Measurements from ENCODE around the gene RUVBL1. TPM values are rescaled to one million over a fixed set of nuclear protein-coding genes. Genes with fewer than 3 reads are reported as not detected.

The RUVBL1 gene
- total RNA-seq, 6 donors from 2014 or later = 16.0 to 26.9 (median 21.8) TPM

DNA sequence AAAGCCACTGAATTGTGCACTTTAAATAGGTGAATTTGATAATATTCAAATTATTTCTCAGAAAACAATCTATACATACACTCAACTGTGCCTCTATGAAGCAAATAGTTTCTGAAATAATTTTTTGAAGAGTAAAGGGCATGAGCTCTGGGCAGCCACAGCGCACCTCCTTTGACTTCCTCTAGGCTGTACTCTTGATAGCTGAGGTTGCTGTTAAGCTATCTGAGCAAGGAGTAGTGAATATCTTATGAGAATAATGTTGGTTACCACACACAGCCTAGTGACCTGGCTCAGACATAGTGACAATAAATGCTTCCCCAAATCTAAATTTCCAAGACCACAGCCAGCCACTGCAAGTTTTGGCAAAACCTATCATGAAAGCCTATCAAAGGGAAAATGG is 83.0 kb downstream of the RUVBL1 start:
- H3K4me1 ChIP-seq = no peaks in the 10 kb centered on the region
- H3K4me3 ChIP-seq = no peak overlapping the region
- no peaks in the 10 kb centered on the region for H3K27me3 ChIP-seq
- TF ChIP-seq, protein P1, sequence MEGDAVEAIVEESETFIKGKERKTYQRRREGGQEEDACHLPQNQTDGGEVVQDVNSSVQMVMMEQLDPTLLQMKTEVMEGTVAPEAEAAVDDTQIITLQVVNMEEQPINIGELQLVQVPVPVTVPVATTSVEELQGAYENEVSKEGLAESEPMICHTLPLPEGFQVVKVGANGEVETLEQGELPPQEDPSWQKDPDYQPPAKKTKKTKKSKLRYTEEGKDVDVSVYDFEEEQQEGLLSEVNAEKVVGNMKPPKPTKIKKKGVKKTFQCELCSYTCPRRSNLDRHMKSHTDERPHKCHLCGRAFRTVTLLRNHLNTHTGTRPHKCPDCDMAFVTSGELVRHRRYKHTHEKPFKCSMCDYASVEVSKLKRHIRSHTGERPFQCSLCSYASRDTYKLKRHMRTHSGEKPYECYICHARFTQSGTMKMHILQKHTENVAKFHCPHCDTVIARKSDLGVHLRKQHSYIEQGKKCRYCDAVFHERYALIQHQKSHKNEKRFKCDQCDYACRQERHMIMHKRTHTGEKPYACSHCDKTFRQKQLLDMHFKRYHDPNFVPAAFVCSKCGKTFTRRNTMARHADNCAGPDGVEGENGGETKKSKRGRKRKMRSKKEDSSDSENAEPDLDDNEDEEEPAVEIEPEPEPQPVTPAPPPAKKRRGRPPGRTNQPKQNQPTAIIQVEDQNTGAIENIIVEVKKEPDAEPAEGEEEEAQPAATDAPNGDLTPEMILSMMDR (IDR thresholded peaks at IDR 0.05) = no peak
- TF ChIP-seq EP300 (IDR thresholded peaks at IDR 0.05) = no peak
- TF ChIP-seq POLR2AphosphoS5 (IDR thresholded peaks at IDR 0.05) = no peak
- TF ChIP-seq POLR2A (IDR thresholded peaks at IDR 0.05) = no peak
- H3K27ac ChIP-seq = no peak overlapping the region
- DNase-seq = no peak
- ATAC-seq (ENCODE audit: low FRiP score in 2 of 2) = no peak
- 82 to 88% methylated on average over 1 of the region's 1 CpG for WGBS, 2 donors
- H3K36me3 ChIP-seq = no peaks in the 10 kb centered on the region
- no peaks in the 10 kb centered on the region for H3K9me3 ChIP-seq

DNA sequence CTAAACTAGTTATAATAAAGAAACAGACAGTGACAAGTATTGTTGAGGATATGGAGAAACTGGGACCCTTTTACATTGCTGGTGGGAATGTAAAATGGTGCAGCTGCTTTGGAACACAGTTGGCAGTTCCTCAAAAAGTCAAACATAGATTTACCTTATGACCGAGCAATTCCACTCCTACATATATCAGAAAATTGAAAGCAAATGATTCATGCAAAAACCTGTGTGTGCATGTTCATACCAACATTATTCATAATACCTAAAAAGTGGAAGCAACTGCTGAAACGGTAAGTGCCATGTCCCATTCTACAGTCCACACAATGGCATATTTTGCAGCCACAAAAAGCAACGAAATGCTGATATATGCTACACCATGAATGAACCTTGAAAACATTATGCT is 83.6 kb downstream of the RUVBL1 start:
- Histone ChIP-seq H3K36me3 (no peaks in the 10 kb centered on the region), H3K27ac (no peak overlapping the region), H3K9me3 (no peaks in the 10 kb centered on the region), H3K4me3 (no peak overlapping the region), H3K4me1 (no peaks in the 10 kb centered on the region), H3K27me3 (no peaks in the 10 kb centered on the region)
- DNase-seq (no peak), ATAC-seq (ENCODE audit: low FRiP score in 2 of 2) (no peak)
- TF ChIP-seq POLR2A (IDR thresholded peaks at IDR 0.05) (no peak), EP300 (IDR thresholded peaks at IDR 0.05) (no peak), POLR2AphosphoS5 (IDR thresholded peaks at IDR 0.05) (no peak)
- TF ChIP-seq, protein P1 (IDR thresholded peaks at IDR 0.05) = no peak
- 88% methylated on average over 3 of the region's 3 CpGs for WGBS, 2 donors

DNA sequence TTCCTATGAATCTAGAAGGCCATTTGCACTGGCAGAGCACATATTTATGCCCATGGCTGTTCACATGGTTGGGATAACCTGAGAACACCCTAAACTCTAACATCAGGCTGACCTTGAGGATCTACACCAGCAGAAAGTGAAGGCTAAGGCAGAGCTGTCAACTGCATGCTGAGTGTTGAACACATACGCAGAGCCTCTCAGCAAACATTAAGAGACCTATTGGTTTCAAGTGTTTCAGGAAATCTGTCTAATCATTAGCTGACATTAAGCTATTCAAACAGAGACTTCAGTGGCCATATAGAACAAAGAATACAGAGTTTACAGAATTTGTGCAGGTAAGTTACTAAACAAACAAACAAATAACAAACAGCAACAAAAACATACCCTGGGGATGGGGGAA is 87.5 kb downstream of the RUVBL1 start:
- 61 to 88% methylated on average over 1 of the region's 1 CpG for WGBS, 2 donors
- no peak for TF ChIP-seq POLR2A (IDR thresholded peaks at IDR 0.05)
- TF ChIP-seq POLR2AphosphoS5 (IDR thresholded peaks at IDR 0.05) = no peak
- no peak for TF ChIP-seq EP300 (IDR thresholded peaks at IDR 0.05)
- TF ChIP-seq, protein P1 (IDR thresholded peaks at IDR 0.05) = no peak
- Histone ChIP-seq H3K36me3 (no peaks in the 10 kb centered on the region), H3K27ac (no peak overlapping the region), H3K9me3 (no peaks in the 10 kb centered on the region), H3K27me3 (no peaks in the 10 kb centered on the region), H3K4me3 (no peak overlapping the region), H3K4me1 (no peaks in the 10 kb centered on the region)
- ATAC-seq (ENCODE audit: low FRiP score in 2 of 2) = no peak
- DNase-seq = no peak

DNA sequence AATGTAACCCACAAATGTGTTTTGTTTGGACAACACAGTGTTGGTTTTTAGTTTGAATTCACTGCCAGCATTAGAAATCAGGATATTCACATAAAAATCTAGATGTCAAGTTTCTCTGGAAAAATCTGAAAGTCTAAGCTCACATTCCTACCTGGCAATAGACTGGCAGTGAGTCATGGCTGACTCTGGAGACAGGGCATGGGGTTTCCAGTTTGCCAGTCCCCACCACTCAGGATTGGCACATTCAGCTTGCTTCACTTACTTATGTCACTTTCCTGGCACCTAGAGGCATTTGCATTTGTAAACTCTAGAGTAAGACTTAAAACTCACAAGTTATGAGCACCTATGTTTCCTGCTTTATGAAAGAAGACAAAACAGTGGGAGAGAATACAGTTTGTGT is 90.5 kb downstream of the RUVBL1 start:
- Histone ChIP-seq H3K27ac (no peak overlapping the region), H3K4me3 (no peak overlapping the region), H3K36me3 (no peaks in the 10 kb centered on the region), H3K9me3 (no peaks in the 10 kb centered on the region), H3K4me1 (no peaks in the 10 kb centered on the region), H3K27me3 (no peaks in the 10 kb centered on the region)
- DNase-seq (no peak), ATAC-seq (ENCODE audit: low FRiP score in 2 of 2) (no peak)
- TF ChIP-seq EP300 (IDR thresholded peaks at IDR 0.05) = no peak
- TF ChIP-seq POLR2AphosphoS5 (IDR thresholded peaks at IDR 0.05) = no peak
- TF ChIP-seq POLR2A (IDR thresholded peaks at IDR 0.05) = no peak
- TF ChIP-seq, protein P1 (IDR thresholded peaks at IDR 0.05) = no peak

Small RNA genes within 50 kb of the gene (small RNA-seq; reads per million reads assigned to genes)
- gene RNU2-37P (0 to 0.59 (median 0.23) reads per million in 4 donors), gene RNU6-823P (0 reads per million in 4 donors)

Other genes starting within 250 kb of the RUVBL1 start
- gene KBTBD12, start 208.6 kb downstream of the RUVBL1 start, total RNA-seq = 1 to 10 TPM in 2 of 6 donors, under 1 TPM in 4; 0.37 to 2.1 (median 0.71) TPM
- gene SEC61A1, start 71.4 kb downstream of the RUVBL1 start, total RNA-seq = 100 to 1,000 TPM in 5 of 6 donors, 10 to 100 TPM in 1; 80.7 to 193 (median 164) TPM
- gene EEFSEC, start 29.7 kb upstream of the RUVBL1 start, total RNA-seq = 10 to 100 TPM; 14.9 to 38.8 (median 17.9) TPM